ENCODE data around the gene MYLIP.

MYLIP gene

DNA sequence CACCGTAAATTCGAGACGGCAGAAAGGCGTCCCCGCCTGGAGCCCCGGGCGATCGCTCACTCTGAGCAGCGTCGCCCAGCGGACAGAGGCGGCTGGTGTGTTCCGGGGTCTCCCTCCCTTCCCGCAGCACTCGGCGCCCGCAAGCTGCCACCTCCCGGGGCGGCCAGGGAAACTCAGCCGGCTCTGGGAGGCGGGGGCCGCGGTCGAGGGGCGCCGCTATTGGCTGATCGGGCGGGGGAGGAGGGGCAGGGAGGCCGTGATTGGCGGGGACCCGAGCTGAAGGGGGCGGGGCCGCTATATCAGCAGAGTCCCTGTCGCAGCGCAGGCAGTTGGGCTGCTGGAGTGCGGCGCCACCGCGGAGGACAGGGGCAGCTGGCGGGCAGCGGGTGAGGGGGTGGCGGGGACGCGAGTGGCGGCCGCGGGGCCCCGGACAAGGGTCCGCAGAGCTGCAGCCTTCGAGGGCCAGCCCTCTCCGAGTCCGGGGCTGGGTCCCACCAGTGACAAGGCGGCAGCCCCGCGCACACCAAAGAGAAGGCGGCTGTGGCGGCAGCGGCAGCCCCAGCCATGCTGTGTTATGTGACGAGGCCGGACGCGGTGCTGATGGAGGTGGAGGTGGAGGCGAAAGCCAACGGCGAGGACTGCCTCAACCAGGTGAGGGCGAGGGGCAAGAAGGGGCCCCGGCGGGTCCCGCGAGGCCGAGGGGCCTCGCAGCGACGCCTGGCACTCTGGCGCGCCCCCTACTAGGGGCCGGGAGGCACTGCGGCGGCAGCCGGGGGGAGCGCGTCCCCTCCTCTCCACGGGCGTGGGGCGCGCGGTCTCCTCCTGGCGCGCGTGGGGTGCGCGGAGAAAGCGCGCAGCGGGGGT lies at the start of gene MYLIP:
MYLIP (plus strand) TSS at position 328 of the 864 bp plus-strand sequence; CDS start at position 565, 237 bp downstream.
- no peaks in the 10 kb centered on the region for H3K9me3 Mint-ChIP-seq
- peak within 1 kb of the TSS; percentile 91 for H3K27ac Mint-ChIP-seq
- peaks cover 25% of the 10 kb centered on the region for H3K36me3 Mint-ChIP-seq (ENCODE audit: low read depth)
- peaks cover 38% of the 10 kb centered on the region for H3K4me1 Mint-ChIP-seq (ENCODE audit: low read depth)
- peak within 1 kb of the TSS; percentile 90 for H3K4me3 Mint-ChIP-seq
- H3K27me3 Mint-ChIP-seq (ENCODE audit: low read depth), result peaks cover 28% of the 10 kb centered on the region

GRCh38 chr6:16079354-16079753 lies 49.5 kb upstream of the MYLIP start:
- H3K27me3 Mint-ChIP-seq (ENCODE audit: low read depth), result peaks cover 6% of the 10 kb centered on the region
- no peaks in the 10 kb centered on the region for H3K9me3 Mint-ChIP-seq
- H3K27ac Mint-ChIP-seq, result no peak overlapping the region
- no peak overlapping the region for H3K4me3 Mint-ChIP-seq
- H3K4me1 Mint-ChIP-seq (ENCODE audit: low read depth), result no peaks in the 10 kb centered on the region
- H3K36me3 Mint-ChIP-seq (ENCODE audit: low read depth), result no peaks in the 10 kb centered on the region

DNA sequence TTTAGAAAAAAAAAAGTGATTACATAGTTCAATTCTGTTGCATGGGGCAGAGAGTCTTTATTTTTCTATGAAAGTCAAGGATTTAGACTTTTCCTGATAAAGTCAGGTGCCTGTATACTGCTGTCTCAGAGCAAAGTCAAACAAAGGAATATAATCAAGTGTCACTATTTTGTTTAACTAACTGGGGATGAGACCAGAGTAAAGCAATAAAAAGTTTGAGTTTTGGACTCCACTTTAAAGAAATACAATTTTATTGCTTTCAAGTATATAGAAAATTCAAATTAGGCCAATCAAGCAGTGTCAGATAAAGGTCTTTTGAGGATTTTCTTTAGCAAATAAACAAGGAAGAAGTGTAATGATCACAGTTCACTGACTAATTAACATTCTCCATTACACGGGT lies 48.7 kb upstream of the MYLIP start:
- H3K9me3 Mint-ChIP-seq, result no peaks in the 10 kb centered on the region
- H3K4me3 Mint-ChIP-seq, result no peak overlapping the region
- no peaks in the 10 kb centered on the region for H3K36me3 Mint-ChIP-seq (ENCODE audit: low read depth)
- no peak overlapping the region for H3K27ac Mint-ChIP-seq
- H3K27me3 Mint-ChIP-seq (ENCODE audit: low read depth), result peaks cover 12% of the 10 kb centered on the region
- no peaks in the 10 kb centered on the region for H3K4me1 Mint-ChIP-seq (ENCODE audit: low read depth)

DNA sequence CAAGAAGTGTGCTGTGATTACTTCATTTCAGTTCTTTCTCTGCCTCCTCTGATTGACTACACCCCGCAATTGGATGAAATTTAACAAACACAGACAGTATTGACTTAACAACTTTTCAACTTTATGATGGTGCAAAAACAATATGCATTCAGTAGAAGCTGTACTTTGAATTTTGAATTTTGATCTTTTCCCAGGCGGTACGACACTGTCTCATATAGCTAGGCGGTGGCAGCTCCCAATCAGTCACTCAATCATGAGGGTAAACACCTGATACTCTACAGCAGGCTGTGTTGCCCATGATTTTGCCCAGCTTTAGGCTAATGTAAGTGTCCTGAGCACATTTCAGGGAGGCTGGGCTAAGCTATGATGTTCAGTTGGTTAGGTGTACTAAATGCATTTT lies 47.6 kb upstream of the MYLIP start:
- H3K4me1 Mint-ChIP-seq (ENCODE audit: low read depth), result no peaks in the 10 kb centered on the region
- no peak overlapping the region for H3K27ac Mint-ChIP-seq
- H3K36me3 Mint-ChIP-seq (ENCODE audit: low read depth), result no peaks in the 10 kb centered on the region
- H3K4me3 Mint-ChIP-seq, result no peak overlapping the region
- H3K9me3 Mint-ChIP-seq, result no peaks in the 10 kb centered on the region
- H3K27me3 Mint-ChIP-seq (ENCODE audit: low read depth), result peaks cover 12% of the 10 kb centered on the region

GRCh38 chr6:16082361-16082760 lies 46.5 kb upstream of the MYLIP start:
- Mint-ChIP-seq H3K9me3 (no peaks in the 10 kb centered on the region), H3K27ac (no peak overlapping the region), H3K4me3 (no peak overlapping the region)

DNA sequence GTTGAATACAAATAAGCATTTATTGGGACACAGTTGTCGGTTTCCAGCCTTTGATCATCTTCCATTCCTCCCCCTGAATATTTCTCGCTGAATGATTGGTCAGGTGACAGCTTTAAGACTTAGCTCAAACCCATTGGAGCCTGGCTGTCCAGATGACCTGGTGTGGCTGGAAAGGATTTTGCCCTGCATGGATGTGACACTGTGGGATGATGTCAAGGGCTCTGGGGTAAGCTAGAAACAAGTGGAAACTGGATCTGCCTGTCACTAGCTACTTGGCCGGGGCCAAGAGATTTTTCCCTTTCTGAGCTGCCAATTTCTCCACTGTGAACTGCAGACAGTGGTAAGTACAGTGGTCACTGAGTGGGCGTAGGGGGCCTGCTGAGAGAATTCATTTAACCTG lies 41.9 kb upstream of the MYLIP start:
- H3K4me3 Mint-ChIP-seq, result no peak overlapping the region
- H3K4me1 Mint-ChIP-seq (ENCODE audit: low read depth), result no peaks in the 10 kb centered on the region
- H3K9me3 Mint-ChIP-seq, result no peaks in the 10 kb centered on the region
- H3K27ac Mint-ChIP-seq, result no peak overlapping the region
- H3K27me3 Mint-ChIP-seq (ENCODE audit: low read depth), result peaks cover 8% of the 10 kb centered on the region
- no peaks in the 10 kb centered on the region for H3K36me3 Mint-ChIP-seq (ENCODE audit: low read depth)

More at GRCh38 chr6:16082361-16082760, 46.5 kb upstream of the MYLIP start:
- Mint-ChIP-seq H3K27me3 (ENCODE audit: low read depth) (peaks cover 12% of the 10 kb centered on the region), H3K4me1 (ENCODE audit: low read depth) (no peaks in the 10 kb centered on the region), H3K36me3 (ENCODE audit: low read depth) (no peaks in the 10 kb centered on the region)

DNA sequence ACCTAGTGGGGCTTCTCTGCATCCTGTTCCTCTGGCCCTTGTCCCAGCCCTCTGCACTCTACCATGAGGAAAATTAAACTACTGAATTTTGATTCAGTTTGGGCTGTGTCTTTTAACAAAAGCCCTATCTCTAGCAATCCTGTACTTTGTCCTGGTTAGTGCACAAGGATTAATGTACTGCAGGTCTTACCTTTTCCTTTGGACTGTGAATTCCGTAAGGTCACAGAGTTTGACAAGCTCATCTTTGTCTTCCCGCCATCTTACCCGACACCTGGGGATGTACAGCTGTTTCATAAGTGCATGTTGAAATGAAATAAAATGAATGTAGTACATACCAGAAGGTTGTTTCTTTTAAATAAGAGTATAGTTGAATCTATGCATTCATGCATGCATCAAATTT lies 41.5 kb upstream of the MYLIP start:
- no peaks in the 10 kb centered on the region for H3K9me3 Mint-ChIP-seq
- no peak overlapping the region for H3K4me3 Mint-ChIP-seq
- H3K4me1 Mint-ChIP-seq (ENCODE audit: low read depth), result no peaks in the 10 kb centered on the region
- H3K27me3 Mint-ChIP-seq (ENCODE audit: low read depth), result peaks cover 8% of the 10 kb centered on the region
- no peak overlapping the region for H3K27ac Mint-ChIP-seq
- H3K36me3 Mint-ChIP-seq (ENCODE audit: low read depth), result no peaks in the 10 kb centered on the region

DNA sequence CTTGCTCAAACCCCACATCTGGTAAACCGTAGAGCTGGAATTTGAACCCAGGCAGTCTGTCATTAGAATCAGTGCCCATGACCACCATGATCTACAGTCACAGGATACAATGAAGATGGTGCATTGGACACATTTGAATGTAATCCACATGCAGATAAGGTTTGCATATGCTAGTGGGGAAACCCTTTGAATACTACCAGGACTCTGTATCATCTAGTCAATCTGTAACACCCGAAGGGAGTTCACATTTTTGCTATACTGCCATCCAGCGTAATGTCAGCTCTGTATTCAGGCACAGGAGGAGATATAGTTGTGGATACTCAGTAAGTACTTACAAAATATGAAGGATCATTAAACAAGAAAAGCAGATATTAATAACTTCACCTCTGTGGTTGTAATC lies 40.5 kb upstream of the MYLIP start:
- Mint-ChIP-seq H3K27me3 (ENCODE audit: low read depth) (peaks cover 8% of the 10 kb centered on the region), H3K4me3 (no peak overlapping the region), H3K27ac (no peak overlapping the region), H3K36me3 (ENCODE audit: low read depth) (no peaks in the 10 kb centered on the region), H3K4me1 (ENCODE audit: low read depth) (peaks cover 2% of the 10 kb centered on the region), H3K9me3 (no peaks in the 10 kb centered on the region)

DNA sequence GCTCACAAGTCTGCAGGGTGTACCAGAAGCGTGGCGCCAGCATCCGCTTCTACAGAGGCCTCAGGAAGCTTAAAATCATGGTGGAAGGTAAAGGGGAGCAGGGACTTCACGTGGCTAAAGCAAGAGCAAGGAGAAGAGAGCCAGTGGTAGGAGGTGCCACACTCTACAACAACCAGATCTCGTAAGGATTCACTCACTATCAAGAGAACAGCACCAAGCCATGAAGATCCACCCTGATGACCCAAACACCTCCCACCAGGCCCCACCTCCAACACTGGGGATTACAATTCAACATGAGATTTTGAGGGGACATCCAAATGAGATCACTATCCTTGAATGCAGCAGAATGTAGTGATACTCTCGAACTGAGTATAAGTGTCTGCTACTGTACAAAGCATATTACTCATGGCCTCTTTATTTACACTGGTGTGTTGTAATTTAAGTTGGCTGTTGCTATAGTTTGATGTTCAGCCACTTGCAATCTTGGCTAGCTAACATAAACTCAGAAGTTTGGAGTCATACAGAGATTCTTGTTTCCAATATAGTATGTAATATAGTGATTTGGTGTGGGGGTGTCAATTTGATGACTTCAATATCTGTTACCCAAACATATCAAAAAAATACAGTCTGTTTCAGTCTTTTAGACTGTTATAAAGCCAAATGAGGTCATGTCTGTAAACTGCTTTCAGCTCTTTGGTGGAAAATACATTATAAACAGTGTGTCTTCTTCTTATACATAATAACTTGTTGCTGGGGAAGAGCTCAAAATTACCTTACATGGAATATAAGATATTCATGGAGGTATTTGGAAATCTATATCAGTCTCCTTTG lies 39.4 kb upstream of the MYLIP start:
- Mint-ChIP-seq H3K4me1 (ENCODE audit: low read depth) (peaks cover 2% of the 10 kb centered on the region), H3K27me3 (ENCODE audit: low read depth) (peaks cover 4% of the 10 kb centered on the region), H3K4me3 (no peak overlapping the region), H3K36me3 (ENCODE audit: low read depth) (no peaks in the 10 kb centered on the region), H3K27ac (no peak overlapping the region), H3K9me3 (no peaks in the 10 kb centered on the region)

GRCh38 chr6:16090452-16090851 lies 38.4 kb upstream of the MYLIP start:
- Mint-ChIP-seq H3K9me3 (no peaks in the 10 kb centered on the region), H3K27ac (no peak overlapping the region), H3K27me3 (ENCODE audit: low read depth) (no peaks in the 10 kb centered on the region), H3K4me3 (no peak overlapping the region), H3K36me3 (ENCODE audit: low read depth) (no peaks in the 10 kb centered on the region), H3K4me1 (ENCODE audit: low read depth) (peaks cover 2% of the 10 kb centered on the region)

- Mint-ChIP-seq H3K36me3 (ENCODE audit: low read depth) (no peaks in the 10 kb centered on the region), H3K27ac (no peak overlapping the region), H3K27me3 (ENCODE audit: low read depth) (no peaks in the 10 kb centered on the region), H3K4me3 (no peak overlapping the region), H3K4me1 (ENCODE audit: low read depth) (peaks cover 2% of the 10 kb centered on the region), H3K9me3 (no peaks in the 10 kb centered on the region)
Measured at GRCh38 chr6:16090920-16091319, 38.0 kb upstream of the MYLIP start.

GRCh38 chr6:16092140-16092539 lies 36.7 kb upstream of the MYLIP start:
- Mint-ChIP-seq H3K27ac (no peak overlapping the region), H3K36me3 (ENCODE audit: low read depth) (no peaks in the 10 kb centered on the region), H3K4me3 (no peak overlapping the region), H3K27me3 (ENCODE audit: low read depth) (no peaks in the 10 kb centered on the region), H3K4me1 (ENCODE audit: low read depth) (peaks cover 3% of the 10 kb centered on the region), H3K9me3 (no peaks in the 10 kb centered on the region)

DNA sequence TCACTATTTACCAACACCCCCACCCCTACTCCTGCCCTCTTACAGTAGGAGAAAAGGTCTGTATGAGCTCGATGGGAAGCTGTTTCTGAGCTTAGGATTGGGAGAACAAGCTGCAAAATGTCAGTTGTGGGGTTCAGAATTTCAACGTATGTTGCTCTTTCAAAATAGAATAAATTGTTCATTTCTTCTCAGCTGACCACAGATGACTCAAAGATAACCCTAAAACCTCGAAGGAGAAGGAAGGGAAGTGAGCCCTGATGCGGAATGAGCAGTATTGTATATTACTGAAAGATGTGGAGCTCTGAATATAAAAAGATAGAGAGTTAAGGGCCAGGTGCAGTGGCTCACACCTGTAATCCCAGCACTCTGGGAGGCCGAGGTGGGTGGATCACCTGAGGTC lies 35.9 kb upstream of the MYLIP start:
- Mint-ChIP-seq H3K36me3 (ENCODE audit: low read depth) (no peaks in the 10 kb centered on the region), H3K27me3 (ENCODE audit: low read depth) (no peaks in the 10 kb centered on the region), H3K4me1 (ENCODE audit: low read depth) (peaks cover 4% of the 10 kb centered on the region), H3K27ac (no peak overlapping the region), H3K9me3 (peaks cover 3% of the 10 kb centered on the region), H3K4me3 (no peak overlapping the region)

DNA sequence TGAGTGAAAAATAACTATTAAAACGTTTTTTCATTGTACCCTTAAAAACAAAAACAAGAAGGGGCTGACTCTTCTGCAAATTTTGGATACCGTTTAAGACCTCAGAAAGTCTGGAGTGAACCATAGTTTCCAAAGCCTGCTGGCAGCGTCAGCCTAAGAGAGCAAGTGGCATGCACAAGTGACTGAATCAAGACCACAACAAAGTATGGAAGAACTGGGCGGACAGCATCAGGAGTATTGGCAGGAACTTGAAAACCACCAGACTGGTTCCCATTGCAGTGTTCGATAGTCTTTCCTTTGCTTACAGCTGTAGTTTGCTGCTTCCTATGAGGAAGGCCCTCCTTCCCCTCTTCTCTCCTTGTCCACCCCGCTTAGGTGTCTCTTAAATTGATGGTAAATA lies 33.7 kb upstream of the MYLIP start:
- Mint-ChIP-seq H3K4me1 (ENCODE audit: low read depth) (peaks cover 4% of the 10 kb centered on the region), H3K4me3 (no peak overlapping the region), H3K27ac (no peak overlapping the region), H3K27me3 (ENCODE audit: low read depth) (no peaks in the 10 kb centered on the region), H3K36me3 (ENCODE audit: low read depth) (peaks cover 2% of the 10 kb centered on the region), H3K9me3 (peaks cover 14% of the 10 kb centered on the region)

Measured in T-helper 1 cell treated with Interleukin-12 subunit alpha and Interleukin-12 subunit beta and Interleukin-4 antibody, amounts not matched to agents 30 μg/mL and 1 μg/mL, for 36 hours (primary cell).